ENCODE measurements around the gene MLIP.

MLIP gene

DNA sequence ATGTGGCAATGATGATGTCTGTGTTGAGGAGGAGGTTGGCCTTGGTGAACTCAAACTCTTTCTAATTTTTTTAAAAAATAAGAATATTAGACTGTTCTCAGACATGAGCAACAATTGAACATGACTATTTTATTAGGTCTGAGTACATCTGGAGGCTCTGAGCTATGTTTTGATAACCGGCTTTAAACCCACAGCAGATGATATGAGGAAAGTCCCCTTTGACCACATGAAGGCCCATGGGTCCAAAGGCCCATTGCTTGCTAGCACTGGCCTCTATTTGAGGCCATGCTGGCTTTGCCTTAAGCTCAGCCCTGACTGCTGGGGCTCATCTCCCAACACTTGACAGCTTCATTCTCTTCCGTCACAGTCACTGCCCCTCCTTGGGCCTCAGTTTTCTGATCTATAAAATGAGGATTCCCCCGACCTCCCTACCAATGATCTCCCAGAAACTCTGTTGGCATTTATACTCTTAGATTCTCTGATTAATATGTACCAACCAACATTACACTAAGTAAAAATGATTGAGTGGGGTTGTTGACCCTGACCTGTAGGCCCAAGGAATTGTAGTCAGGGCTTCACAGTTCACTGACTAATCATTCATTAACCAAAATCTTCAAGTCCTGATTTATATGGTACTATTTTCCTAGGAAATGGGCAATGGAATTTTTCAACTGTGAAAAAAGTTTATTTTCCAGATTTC, 173.1 kb downstream of the MLIP start:
- no peak for DNase-seq (ENCODE audit: low read depth)

DNA sequence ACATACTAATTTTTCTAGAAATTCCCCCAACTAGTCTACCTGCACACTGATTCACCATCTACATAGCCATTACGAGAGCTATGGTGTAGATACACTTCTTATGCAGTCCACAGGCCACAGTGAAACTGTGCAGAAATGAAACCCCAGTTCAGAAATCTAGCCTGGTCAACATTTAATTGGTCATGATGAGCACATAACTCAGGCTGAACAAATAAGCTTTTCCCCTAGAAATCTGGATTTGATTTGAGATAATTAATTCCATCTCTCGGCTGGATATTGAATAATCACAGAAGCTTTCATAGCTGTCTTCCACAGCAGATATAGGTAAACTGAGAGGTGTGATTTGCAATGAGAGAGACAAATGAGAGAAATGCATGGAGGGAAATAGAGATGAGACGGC, 174.4 kb downstream of the MLIP start:
- no peak for DNase-seq (ENCODE audit: low read depth)

DNA sequence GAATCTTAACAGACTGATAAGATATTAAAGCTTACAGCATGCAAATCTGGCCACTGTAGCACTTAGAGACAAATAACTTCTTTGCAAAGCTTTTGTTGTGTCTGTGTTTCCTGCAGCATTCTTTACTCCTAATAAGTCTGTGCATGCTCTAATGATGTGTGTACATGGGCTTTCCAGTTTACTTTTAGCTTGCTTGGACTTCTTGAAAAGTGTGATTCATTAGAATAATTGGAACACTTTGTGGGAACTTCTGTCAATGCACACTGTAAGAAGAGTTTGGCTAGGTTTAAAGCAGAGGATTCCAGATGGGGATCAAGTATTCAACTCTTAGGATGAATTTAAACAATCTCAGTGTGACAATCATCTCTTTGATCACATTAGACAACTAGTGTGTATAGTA, 174.9 kb downstream of the MLIP start:
- no peak for DNase-seq (ENCODE audit: low read depth)

DNA sequence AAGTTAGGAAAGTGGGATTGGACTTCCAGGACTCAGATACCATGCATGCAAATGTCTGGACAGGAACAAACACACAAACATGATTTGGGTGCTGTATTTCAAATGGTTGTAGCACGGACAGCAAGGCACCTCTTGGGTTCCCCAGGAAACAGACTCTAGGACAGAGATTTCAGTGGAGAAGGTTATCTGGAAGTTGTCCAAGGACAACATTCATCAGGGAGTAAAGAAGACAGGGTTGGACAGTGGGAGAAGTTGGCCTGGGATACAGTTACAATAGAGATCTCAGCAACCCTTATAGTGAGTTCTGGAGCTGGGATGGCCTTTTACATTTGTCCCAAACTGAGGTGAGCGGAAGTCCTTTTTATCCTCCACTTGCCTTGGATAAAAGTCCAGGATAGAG, 177.2 kb downstream of the MLIP start:
- no peak for DNase-seq (ENCODE audit: low read depth)

DNA sequence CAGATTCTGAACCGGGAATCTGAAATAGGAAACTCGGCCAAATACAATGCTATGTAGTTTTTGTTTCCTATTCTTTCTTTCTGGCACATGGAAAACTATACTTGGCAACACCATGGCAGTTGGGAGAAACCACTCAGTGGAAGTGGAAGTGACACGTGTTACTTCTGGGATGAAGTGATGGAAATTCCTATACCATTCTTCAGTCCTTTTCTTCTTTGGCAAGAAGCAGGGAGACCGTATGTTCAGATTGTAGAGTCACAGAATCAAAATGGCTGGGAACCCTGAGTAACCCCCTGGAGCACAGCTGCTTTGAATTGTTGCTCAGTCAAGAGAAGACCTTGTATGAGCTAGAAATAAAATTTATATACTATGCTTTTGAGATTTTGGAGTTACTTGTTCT, 178.2 kb downstream of the MLIP start:
- no peak for DNase-seq (ENCODE audit: low read depth)

DNA sequence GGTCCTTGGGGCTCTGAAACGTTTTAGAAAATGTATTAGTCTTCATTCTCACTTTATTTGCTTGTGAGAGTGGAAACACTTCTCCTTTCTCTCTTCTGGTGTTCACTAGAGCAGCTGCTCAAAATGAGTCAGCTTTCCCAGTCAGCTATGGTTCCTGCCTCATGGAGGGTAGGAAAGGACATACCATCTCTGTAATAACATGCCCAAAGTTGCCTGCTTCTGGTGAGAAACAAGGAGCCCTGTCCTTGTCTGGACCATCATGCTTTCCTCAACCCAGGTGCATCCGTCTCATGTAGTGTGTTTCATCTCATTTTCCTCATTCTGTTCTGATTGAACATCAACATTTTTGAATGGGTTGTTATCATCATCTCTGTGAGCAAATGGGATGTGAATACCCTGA, 179.9 kb downstream of the MLIP start:
- peak; percentile 52 for DNase-seq (ENCODE audit: low read depth)

DNA sequence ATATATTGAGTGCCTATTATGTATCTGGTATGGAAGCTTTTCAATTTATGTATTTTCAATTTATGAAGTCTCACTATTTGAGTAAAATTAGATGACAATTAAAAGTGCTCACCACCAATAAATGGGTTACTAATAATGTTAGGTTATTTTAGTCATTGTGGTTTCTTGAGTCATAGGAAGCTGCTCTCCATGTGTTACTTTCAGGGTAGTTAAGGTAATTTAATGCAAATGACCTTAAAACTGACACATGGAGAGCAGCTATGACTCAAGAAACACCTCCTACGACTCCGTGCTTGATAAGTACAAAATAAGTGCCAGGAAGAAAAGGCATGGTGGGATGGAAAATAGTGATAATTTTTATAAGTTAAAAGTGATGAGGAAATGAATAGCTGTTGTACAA, 180.5 kb downstream of the MLIP start:
- DNase-seq (ENCODE audit: low read depth) = no peak

DNA sequence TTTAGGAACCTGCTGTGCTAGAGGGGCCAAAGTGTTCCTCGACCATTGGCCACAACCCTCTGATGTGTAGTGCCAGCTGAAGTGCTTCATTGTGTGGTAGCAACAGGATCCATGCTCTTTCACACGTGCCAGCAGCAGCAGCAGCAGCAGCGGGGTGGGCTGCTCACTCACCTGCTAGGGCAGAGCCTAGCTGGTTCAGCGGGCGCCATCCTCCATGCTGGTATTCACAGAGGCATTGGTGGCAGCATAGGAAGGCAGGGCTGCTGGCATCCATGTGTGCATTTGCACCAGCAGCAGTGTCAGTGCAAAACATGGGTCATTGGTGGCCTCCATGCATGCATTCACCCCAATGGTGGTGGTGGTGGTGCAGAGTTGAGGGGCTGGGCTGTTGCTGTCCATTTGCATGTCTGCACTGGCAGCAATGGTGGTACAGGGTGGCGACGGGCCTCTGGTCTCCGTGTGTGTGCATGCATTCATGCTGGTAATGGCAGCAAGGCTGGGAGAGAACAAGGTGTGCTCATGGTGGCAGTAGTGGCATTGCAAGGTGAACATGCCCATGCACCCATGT, 183.8 kb downstream of the MLIP start:
- no peak for DNase-seq (ENCODE audit: low read depth)

DNA sequence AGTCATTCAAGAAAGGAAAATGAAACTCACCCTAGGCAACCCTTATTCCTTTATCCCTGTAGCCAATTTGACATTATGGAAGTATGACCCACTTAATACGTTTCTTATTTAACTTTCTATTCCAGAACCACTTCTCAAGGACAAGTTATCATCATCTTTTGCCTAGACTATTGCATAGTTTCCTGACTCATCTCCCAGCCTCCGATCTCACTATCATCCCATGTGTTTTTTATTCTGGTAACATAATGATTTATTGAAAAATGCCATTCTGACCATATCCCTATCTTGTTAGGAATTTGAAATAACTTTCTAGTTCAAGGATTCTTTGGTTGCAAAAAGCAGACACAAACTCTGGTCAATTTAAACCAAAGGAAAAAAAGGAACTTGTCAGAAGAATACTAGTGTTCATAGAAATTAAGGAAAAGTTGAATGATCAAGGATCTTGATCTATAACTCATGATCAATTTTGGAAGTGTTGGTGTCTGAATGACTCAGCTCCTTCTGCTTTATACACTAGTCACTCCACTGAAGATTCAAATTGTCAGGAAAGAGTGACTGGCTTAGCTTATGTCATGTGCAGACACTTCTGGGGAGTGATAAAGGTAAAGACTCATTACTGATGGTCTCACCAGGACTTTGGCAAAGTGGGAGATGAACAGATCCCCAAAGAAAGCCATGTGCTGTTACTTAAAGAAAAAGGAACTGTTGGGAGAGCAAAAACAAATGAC, 188.5 kb downstream of the MLIP start:
- no peak for DNase-seq (ENCODE audit: low read depth)

DNA sequence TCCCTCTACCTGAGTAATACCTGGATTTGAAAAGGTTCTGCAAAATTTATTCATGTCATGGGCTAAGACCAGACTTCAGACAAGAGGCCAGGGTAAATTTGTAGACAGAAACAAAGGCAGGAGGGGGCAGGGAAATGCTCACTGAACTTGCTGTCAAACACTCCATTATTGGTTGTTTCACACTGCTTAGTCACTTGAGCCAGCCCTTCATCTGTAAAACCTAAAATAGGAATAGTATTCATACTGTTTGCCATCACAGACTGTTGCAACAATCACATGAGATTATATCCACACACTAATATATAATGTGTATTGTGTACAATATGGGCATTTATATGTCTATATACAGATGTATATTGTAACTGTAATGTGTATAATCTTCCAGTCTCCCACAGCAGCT, 190.5 kb downstream of the MLIP start:
- no peak for DNase-seq (ENCODE audit: low read depth)

DNA sequence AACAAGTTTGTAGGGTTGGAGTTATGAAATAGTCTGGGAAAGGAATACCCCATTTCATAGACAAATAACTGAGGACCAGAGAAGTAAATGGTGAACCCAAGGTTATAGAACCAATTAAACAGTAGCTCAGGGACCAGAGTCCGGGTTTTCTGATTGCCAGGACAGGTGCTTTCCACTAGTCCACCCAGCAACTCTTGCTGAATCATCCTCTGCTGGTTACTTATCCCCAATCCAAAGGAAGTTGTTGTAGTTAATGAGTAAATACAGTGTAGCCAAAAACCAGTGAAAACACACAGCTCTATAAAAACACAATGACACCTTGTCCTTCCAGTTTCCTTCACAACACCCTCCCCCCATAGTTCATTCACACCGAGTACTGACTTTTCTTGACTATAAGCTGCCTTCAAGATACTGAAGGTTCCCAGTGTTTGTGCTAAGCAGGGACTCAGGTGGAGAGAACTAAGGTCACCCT, 196.2 kb downstream of the MLIP start:
- no peak for DNase-seq (ENCODE audit: low read depth)

DNA sequence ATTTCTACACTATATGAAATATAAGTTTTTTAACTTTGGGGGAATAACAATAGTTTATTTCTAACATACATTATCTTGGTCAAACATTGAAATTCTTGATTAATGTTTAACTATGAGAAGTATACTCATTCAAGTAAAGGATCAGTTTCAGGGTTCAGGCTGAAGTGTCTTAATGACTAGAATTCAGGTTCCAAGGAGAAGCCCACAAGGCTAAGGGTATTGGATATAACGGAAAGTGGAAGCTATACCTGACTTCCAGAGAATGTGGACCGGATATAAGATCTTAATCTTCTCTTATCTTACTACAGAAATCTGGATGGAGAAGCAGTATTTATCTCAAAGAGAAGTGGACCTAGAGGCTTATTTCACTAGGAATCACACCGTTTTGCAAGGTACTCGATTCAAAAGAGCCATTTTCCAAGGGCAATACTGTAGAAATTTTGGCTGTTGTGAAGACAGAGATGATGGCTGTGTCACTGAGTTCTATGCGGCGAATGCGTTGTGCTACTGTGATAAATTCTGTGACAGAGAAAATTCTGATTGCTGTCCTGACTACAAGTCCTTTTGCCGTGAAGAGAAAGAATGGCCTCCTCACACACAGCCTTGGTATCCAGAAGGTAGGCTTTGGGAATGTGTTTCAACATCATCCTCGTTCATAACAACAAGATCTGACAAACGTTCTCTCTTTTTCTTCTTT, 197.2 kb downstream of the MLIP start, which contains the start of gene TINAG:
Gene TINAG (plus strand): TSS at position 153 of the 697 bp plus-strand sequence. CDS start 110 bp downstream, at position 263.
- no peak for DNase-seq (ENCODE audit: low read depth)

DNA sequence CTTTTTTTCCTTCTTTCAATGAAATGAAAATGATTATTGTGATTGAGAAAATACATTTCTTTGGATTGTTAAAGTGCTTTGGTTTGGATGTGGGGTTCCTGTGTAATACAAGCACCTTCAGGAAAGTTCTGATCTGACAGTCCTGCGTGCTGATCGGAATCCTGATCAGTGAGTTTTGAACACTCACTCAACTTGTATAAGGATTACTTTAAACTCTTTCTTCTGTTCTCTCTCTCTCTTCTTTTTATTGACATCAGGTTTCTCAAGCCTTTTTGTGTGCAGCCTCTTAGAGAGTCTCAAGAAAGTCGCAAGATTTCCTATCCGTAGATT, 197.7 kb downstream of the MLIP start:
- DNase-seq (ENCODE audit: low read depth) = no peak

DNA sequence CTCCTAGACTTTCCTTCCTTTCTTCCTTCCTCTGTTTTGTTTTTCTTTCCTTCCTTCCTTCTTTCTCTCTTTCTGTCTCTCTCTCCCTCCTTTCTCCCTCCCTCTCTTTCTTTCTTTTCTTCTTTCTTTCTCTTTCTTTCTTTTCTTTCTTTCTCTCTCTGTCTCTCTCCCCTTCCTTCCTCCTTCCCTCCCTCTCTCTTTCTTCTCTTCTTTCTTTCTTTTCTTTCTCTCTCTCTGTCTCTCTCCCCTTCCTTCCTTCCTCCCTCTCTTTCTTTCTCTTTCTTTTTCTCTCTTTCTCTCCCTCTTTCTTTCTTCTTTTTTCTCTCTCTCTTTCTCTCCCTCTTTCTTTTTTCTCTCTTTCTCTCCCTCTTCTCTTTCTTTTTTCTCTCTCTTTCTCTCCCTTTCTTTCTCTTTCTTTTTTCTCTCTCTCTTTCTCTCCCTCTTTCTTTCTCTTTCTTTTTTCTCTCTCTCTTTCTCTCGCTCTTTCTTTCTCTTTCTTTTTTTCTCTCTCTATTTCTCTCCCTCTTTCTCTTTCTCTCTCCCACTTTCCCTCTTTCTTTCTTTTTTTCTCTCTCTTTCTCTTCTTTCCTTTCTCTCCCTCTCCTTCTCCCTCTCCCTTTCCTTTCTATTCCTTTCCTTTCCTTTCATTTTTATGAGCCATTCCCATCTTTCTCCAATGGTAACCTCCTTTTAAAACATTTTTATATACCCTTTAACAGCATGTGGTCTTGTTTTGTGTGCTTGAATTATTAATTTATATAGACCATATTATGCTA, 199.3 kb downstream of the MLIP start:
- DNase-seq (ENCODE audit: low read depth) = no peak

DNA sequence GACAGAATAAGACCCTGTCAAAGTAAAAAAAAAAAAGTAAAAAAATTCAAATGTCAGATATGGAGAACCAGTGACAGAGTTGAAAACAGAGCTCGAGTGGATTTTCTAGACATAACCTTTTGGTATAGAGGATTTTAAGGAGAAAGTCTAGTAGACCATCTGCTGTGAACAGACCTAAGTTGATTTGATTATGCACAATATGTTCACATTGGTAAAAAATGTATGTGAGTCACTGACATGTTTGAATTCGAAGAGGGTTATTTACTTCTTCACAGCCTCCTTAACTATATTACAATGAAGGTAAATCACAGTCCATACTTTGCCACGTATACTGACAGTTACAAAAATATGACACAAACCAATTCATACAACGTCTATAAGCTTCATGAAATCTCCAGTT, 204.4 kb downstream of the MLIP start:
- no peak for DNase-seq (ENCODE audit: low read depth)

All from stromal cell of bone marrow (primary cell).